Measurements from ENCODE around the gene CCNE1. TPM values are rescaled to one million over a fixed set of nuclear protein-coding genes. Genes with fewer than 3 reads are reported as not detected.
"Not testable (repeated sequence)": the region's sequence is repeated elsewhere in the genome, so short reads cannot be mapped to it uniquely, and the experiment has no call there.

Gene CCNE1
- total RNA-seq, 2 experiments from 2014 or later, result 32.1 to 32.5 TPM

- POLR2A ChIA-PET, result no interaction called here
These were observed 26.4 kb upstream of the CCNE1 start for GRCh38 chr19:29785360-29785759.

GRCh38 chr19:29785955-29786589 is 25.7 kb upstream of the CCNE1 start:
- POLR2A ChIA-PET, result no interaction called here
- CTCF ChIA-PET, result interaction anchor here (0.6 to 2.3 kb wide), 3 partner anchors 10 to 142 kb away, joined by 3 to 8 read pairs (median 5); no protein-coding TSS in a partner anchor

More at GRCh38 chr19:29785360-29785759, 26.4 kb upstream of the CCNE1 start:
- CTCF ChIA-PET, result interaction anchor here (2.3 kb wide), 1 partner anchor 87 kb away, joined by 8 read pairs; no protein-coding TSS in a partner anchor

GRCh38 chr19:29787281-29787680 is 24.5 kb upstream of the CCNE1 start:
- ChIA-PET CTCF (interaction anchor here (0.5 to 2.3 kb wide), 3 partner anchors 9 to 189 kb away, joined by 3 to 8 read pairs (median 3); no protein-coding TSS in a partner anchor), POLR2A (no interaction called here)

- POLR2A ChIA-PET, result interaction anchor here (0.6 kb wide), 2 partner anchors 27 to 256 kb away, joined by 3 to 5 read pairs; no protein-coding TSS in a partner anchor
- CTCF ChIA-PET, result no interaction called here
These were observed 22.8 kb upstream of the CCNE1 start for GRCh38 chr19:29789007-29789406.

- CTCF ChIA-PET, result no interaction called here
These were observed 18.6 kb upstream of the CCNE1 start for GRCh38 chr19:29793116-29793727.

GRCh38 chr19:29794490-29794889 is 17.3 kb upstream of the CCNE1 start:
- CTCF ChIA-PET, POLR2A ChIA-PET: not testable (repeated sequence)

More at GRCh38 chr19:29793116-29793727, 18.6 kb upstream of the CCNE1 start:
- POLR2A ChIA-PET, result no interaction called here

GRCh38 chr19:29795461-29796172 is 16.2 kb upstream of the CCNE1 start:
- ChIA-PET CTCF (interaction anchor here (1.0 kb wide), 1 partner anchor 9 kb away, joined by 3 read pairs; no protein-coding TSS in a partner anchor), POLR2A (interaction anchor here (0.7 kb wide), 1 partner anchor 79 kb away, joined by 3 read pairs; no protein-coding TSS in a partner anchor)

- CTCF ChIA-PET, result interaction anchor here (1.0 kb wide), 1 partner anchor 10 kb away, joined by 3 read pairs; no protein-coding TSS in a partner anchor
- POLR2A ChIA-PET, result no interaction called here
These were observed 15.6 kb upstream of the CCNE1 start for GRCh38 chr19:29796173-29796573.

- CTCF ChIA-PET, result interaction anchor here (0.7 kb wide), 1 partner anchor 261 kb away, joined by 4 read pairs; no protein-coding TSS in a partner anchor
- POLR2A ChIA-PET, result no interaction called here
These were observed 12.9 kb upstream of the CCNE1 start for GRCh38 chr19:29798774-29799497.

GRCh38 chr19:29800100-29800825 is 11.5 kb upstream of the CCNE1 start:
- POLR2A ChIA-PET, result interaction anchor here (0.5 to 0.6 kb wide), 2 partner anchors 15 to 17 kb away, joined by 6 to 11 read pairs; no protein-coding TSS in a partner anchor
- CTCF ChIA-PET, result interaction anchor here (0.7 kb wide), 1 partner anchor 37 kb away, joined by 4 read pairs; no protein-coding TSS in a partner anchor

GRCh38 chr19:29803951-29804350 is 7.8 kb upstream of the CCNE1 start:
- POLR2A ChIA-PET, result not testable (repeated sequence)
- CTCF ChIA-PET, result interaction anchor here (0.7 kb wide), 2 partner anchors 43 to 411 kb away, joined by 3 to 4 read pairs; no protein-coding TSS in a partner anchor

GRCh38 chr19:29804493-29804892 is 7.3 kb upstream of the CCNE1 start:
- CTCF ChIA-PET, result no interaction called here
- POLR2A ChIA-PET, result no interaction called here

GRCh38 chr19:29805031-29805965 is 6.5 kb upstream of the CCNE1 start:
- ChIA-PET POLR2A (no interaction called here), CTCF (interaction anchor here (1.5 kb wide), 1 partner anchor 45 kb away, joined by 3 read pairs; no protein-coding TSS in a partner anchor)

- CTCF ChIA-PET, result interaction anchor here (0.7 to 1.5 kb wide), 3 partner anchors 8 to 66 kb away, joined by 3 to 4 read pairs (median 3); no protein-coding TSS in a partner anchor
These were observed 5.5 kb upstream of the CCNE1 start for GRCh38 chr19:29806098-29806866.

GRCh38 chr19:29807178-29807577 is 4.6 kb upstream of the CCNE1 start:
- POLR2A ChIA-PET, result interaction anchor here (0.6 kb wide), 1 partner anchor 90 kb away, joined by 5 read pairs; no protein-coding TSS in a partner anchor
- CTCF ChIA-PET, result interaction anchor here (0.7 kb wide), 2 partner anchors 9 to 66 kb away, joined by 3 to 4 read pairs; no protein-coding TSS in a partner anchor

More at GRCh38 chr19:29806098-29806866, 5.5 kb upstream of the CCNE1 start:
- POLR2A ChIA-PET, result interaction anchor here (0.6 to 0.7 kb wide), 2 partner anchors 39 to 89 kb away, joined by 3 to 5 read pairs; no protein-coding TSS in a partner anchor

- CTCF ChIA-PET, result no interaction called here
These were observed 3.9 kb upstream of the CCNE1 start for GRCh38 chr19:29807870-29808405.

More at GRCh38 chr19:29807870-29808405, 3.9 kb upstream of the CCNE1 start:
- POLR2A ChIA-PET, result no interaction called here
